Neuronal stem cell (in vitro differentiated cells): ENCODE data around the gene FOSL2.

ENCODE experiments used
- DNase-seq: peaks from one replicate; pipeline ENCODE4 v3.0.0-alpha.2; 2013; ENCODE audit warnings: low spot score
- H2AFZ ChIP-seq: one replicate; pipeline ENCODE4 v1.6.1; 2013; ENCODE audit warnings: mild to moderate bottlenecking, low read length, inconsistent platforms
- H2AK5ac ChIP-seq: 2 replicates; pipeline ENCODE4 v1.6.1; 2013; ENCODE audit warnings: low read depth, mild to moderate bottlenecking, inconsistent platforms, low read length, moderate library complexity, mixed read lengths
- H2BK120ac ChIP-seq: 2 replicates; pipeline ENCODE4 v1.6.1; 2013; ENCODE audit warnings: low read depth, mild to moderate bottlenecking, inconsistent platforms, low read length, moderate library complexity, mixed read lengths
- H2BK12ac ChIP-seq: one replicate; pipeline ENCODE4 v1.6.1; 2013; ENCODE audit warnings: low read length, inconsistent platforms
- H2BK15ac ChIP-seq: 2 replicates; pipeline ENCODE4 v1.6.1; 2013; ENCODE audit warnings: mild to moderate bottlenecking, low read length, inconsistent platforms, mixed read lengths
- H2BK5ac ChIP-seq: one replicate; pipeline ENCODE4 v1.6.1; 2013; ENCODE audit warnings: inconsistent platforms, mild to moderate bottlenecking, low read length, moderate library complexity
- H3K14ac ChIP-seq: one replicate; pipeline ENCODE4 v1.6.1; 2013; ENCODE audit warnings: low read length, inconsistent platforms
- H3K18ac ChIP-seq: 2 replicates; pipeline ENCODE4 v1.6.1; 2013; ENCODE audit warnings: low read length, inconsistent platforms
- H3K23ac ChIP-seq: 2 replicates; pipeline ENCODE4 v1.6.1; 2013; ENCODE audit warnings: low read depth, mild to moderate bottlenecking, mixed read lengths, low read length, inconsistent platforms; ENCODE audit not compliant: poor library complexity
- H3K27ac ChIP-seq: replicated peaks from 3 replicates; pipeline ENCODE4 v1.5.1; 2013; ENCODE audit warnings: low read length, inconsistent platforms
- H3K27me3 ChIP-seq, 3 experiments: 2 replicates each; pipeline ENCODE4 v1.6.1; 2013; ENCODE audit warnings: low read length in 3 of 3, mild to moderate bottlenecking in 2 of 3, inconsistent platforms in 1 of 3, low read depth in 1 of 3, mixed read lengths in 1 of 3, moderate library complexity in 1 of 3; ENCODE audit not compliant: control insufficient read depth in 3 of 3, insufficient read depth in 3 of 3
- H3K36me3 ChIP-seq, 2 donors: replicated peaks in 1 of 2; 2 replicates each; pipeline ENCODE4 v1.6.1; 2013; ENCODE audit warnings: low read length in 2 of 2; ENCODE audit not compliant: control insufficient read depth in 2 of 2, insufficient read depth in 2 of 2
- H3K4ac ChIP-seq: 2 replicates; pipeline ENCODE4 v1.6.1; 2013; ENCODE audit warnings: inconsistent platforms, mild to moderate bottlenecking, low read length, moderate library complexity
- H3K4me1 ChIP-seq, 2 donors: 1 replicate in 1 of 2; 2 replicates in 1 of 2; pipeline ENCODE4 v1.6.1; 2013; ENCODE audit warnings: low read length in 2 of 2, low read depth in 1 of 2; ENCODE audit not compliant: control insufficient read depth in 2 of 2, insufficient read depth in 1 of 2
- H3K4me2 ChIP-seq: one replicate; pipeline ENCODE4 v1.6.1; 2013; ENCODE audit warnings: mild to moderate bottlenecking, low read length, inconsistent platforms; ENCODE audit not compliant: insufficient read depth, poor library complexity, severe bottlenecking
- H3K4me3 ChIP-seq, 2 donors: 2 replicates each; pipeline ENCODE4 v1.5.1; 2013; ENCODE audit warnings: low read length in 2 of 2, mild to moderate bottlenecking in 2 of 2, inconsistent platforms in 1 of 2, moderate library complexity in 1 of 2
- H3K79me1 ChIP-seq: one replicate; pipeline ENCODE4 v1.6.1; 2013; ENCODE audit warnings: low read depth, mild to moderate bottlenecking, inconsistent platforms, low read length, moderate library complexity
- H3K9ac ChIP-seq: one replicate; pipeline ENCODE4 v1.6.1; 2013; ENCODE audit warnings: mild to moderate bottlenecking, low read depth, low read length, inconsistent platforms; ENCODE audit not compliant: poor library complexity
- H3K9me3 ChIP-seq, 2 donors: replicated peaks in 1 of 2; 2 replicates each; pipeline versions ENCODE3 to v1.6.1; 2013; ENCODE audit warnings: low read length in 2 of 2, mild to moderate bottlenecking in 2 of 2, inconsistent platforms in 1 of 2, low read depth in 1 of 2, mixed read lengths in 1 of 2, moderate library complexity in 1 of 2; ENCODE audit not compliant: control insufficient read depth in 2 of 2, insufficient read depth in 1 of 2
- H4K8ac ChIP-seq: one replicate; pipeline ENCODE4 v1.6.1; 2013; ENCODE audit warnings: low read depth, mild to moderate bottlenecking, inconsistent platforms, low read length, moderate library complexity
- H4K91ac ChIP-seq: one replicate; pipeline ENCODE4 v1.6.1; 2013; ENCODE audit warnings: low read length, low read depth, mild to moderate bottlenecking, inconsistent platforms; ENCODE audit not compliant: poor library complexity
- WGBS, 2 donors: extraction: QIAGEN DNeasy Blood & Tissue Kit; methylation state at CpG; one replicate each; pipeline ENCODE4 v1.1.7; 2013; ENCODE audit warnings: missing lambda C conversion rate in 2 of 2, mixed read lengths in 1 of 2; ENCODE audit not compliant: insufficient read length in 2 of 2, insufficient replicate concordance in 1 of 2; ENCODE audit errors: extremely low coverage in 2 of 2; 5-methylcytosine and 5-hydroxymethylcytosine counted together

Gene FOSL2

GRCh38 chr2:28399956-28400355 is 7.3 kb downstream of the FOSL2 start:
- Histone ChIP-seq H3K9me3 (peaks cover 0 to 1% of the 10 kb centered on the region in 2 donors), H3K9ac (no peak overlapping the region), H2AK5ac (no peak overlapping the region), H3K4me2 (no peak overlapping the region), H3K23ac (no peak overlapping the region), H3K79me1 (peaks cover 6% of the 10 kb centered on the region), H3K18ac (no peak overlapping the region), H4K8ac (no peak overlapping the region), H3K14ac (no peak overlapping the region), H4K91ac (no peak overlapping the region), H2AFZ (peak overlapping the region; percentile 15), H2BK120ac (no peak overlapping the region), H2BK12ac (no peak overlapping the region), H2BK15ac (no peak overlapping the region), H3K27me3 (no peaks in the 10 kb centered on the region), H3K4me3 (no peak overlapping the region), H3K36me3 (peaks cover 12% of the 10 kb centered on the region in 2 donors), H3K4me1 (peaks cover 25 to 26% of the 10 kb centered on the region in 2 donors), H3K4ac (no peak overlapping the region), H2BK5ac (no peak overlapping the region), H3K27ac (no peak overlapping the region)
- DNase-seq, result no peak
- no CpG with 5 or more reads among the region's 6 CpGs for WGBS, 2 donors

DNA sequence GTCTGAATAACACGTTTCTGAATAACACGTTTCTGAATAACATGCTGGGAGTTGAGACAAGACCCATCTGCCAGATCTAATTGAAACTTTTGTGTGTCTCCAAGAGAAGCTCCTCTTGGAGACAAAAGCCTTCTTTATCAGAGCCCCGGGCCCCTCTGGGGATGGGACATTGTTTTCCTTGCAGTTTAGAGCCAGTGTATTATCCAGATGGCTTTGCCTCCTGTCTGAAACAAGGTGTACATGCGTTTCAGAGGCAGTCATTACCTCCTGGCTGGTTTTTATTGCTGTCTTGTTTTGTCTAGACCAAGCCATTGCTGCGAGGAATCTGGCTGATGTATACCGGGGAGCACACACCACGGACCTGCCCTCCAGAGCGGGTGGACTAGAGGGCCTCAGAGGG is 7.8 kb downstream of the FOSL2 start:
- no peak overlapping the region for H4K8ac ChIP-seq
- no peak overlapping the region for H2BK12ac ChIP-seq
- H3K9me3 ChIP-seq, result peaks cover 0 to 1% of the 10 kb centered on the region in 2 donors
- peaks cover 6% of the 10 kb centered on the region for H3K79me1 ChIP-seq
- no peak overlapping the region for H3K9ac ChIP-seq
- no peak overlapping the region for H2BK15ac ChIP-seq
- H3K27ac ChIP-seq, result no peak overlapping the region
- H3K4me3 ChIP-seq, result no peak overlapping the region
- DNase-seq, result no peak
- no peaks in the 10 kb centered on the region for H3K27me3 ChIP-seq
- H3K36me3 ChIP-seq, result peaks cover 17% of the 10 kb centered on the region in 2 donors
- no peak overlapping the region for H3K4me2 ChIP-seq
- no peak overlapping the region for H3K23ac ChIP-seq
- WGBS, 2 donors, result no CpG with 5 or more reads among the region's 8 CpGs
- H2AFZ ChIP-seq, result peak overlapping the region; percentile 15
- no peak overlapping the region for H3K18ac ChIP-seq
- H3K4ac ChIP-seq, result no peak overlapping the region
- no peak overlapping the region for H2BK120ac ChIP-seq
- peaks cover 21 to 22% of the 10 kb centered on the region in 2 donors for H3K4me1 ChIP-seq
- H2BK5ac ChIP-seq, result no peak overlapping the region
- H3K14ac ChIP-seq, result no peak overlapping the region
- H2AK5ac ChIP-seq, result no peak overlapping the region
- no peak overlapping the region for H4K91ac ChIP-seq

GRCh38 chr2:28400921-28401320 is 8.3 kb downstream of the FOSL2 start:
- WGBS, 2 donors, result no CpG with 5 or more reads among the region's 1 CpG
- no peak overlapping the region for H3K27ac ChIP-seq

DNA sequence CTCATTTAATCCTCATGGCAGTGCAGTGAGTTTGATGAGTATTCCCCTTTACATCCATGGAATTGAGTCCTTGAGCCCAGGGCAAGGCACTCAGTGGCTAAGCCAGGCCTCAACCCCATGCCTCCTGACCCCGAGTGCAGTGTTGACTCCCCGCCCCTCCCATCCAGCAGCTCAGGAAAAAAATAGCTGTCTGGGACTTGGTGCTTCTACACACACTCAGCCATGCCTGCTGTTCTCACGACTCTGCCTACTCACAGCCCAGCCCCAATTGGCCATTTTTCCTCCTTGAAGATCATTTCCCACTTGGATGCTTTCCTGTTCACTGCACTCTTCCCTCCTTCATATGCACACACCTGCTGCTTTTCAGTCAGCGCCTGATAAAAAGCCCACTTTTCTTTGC is 8.8 kb downstream of the FOSL2 start:
- Histone ChIP-seq H3K4me1 (peaks cover 12 to 18% of the 10 kb centered on the region in 2 donors), H3K9me3 (peaks cover 0 to 1% of the 10 kb centered on the region in 2 donors), H3K4me2 (no peak overlapping the region), H3K79me1 (peaks cover 6% of the 10 kb centered on the region), H4K8ac (no peak overlapping the region), H3K4me3 (no peak overlapping the region), H3K36me3 (peaks cover 24% of the 10 kb centered on the region in 2 donors), H2BK120ac (no peak overlapping the region), H2BK12ac (no peak overlapping the region), H3K27ac (no peak overlapping the region), H3K27me3 (no peaks in the 10 kb centered on the region), H3K9ac (no peak overlapping the region), H3K4ac (no peak overlapping the region), H2BK5ac (no peak overlapping the region), H3K23ac (no peak overlapping the region), H3K18ac (no peak overlapping the region), H3K14ac (no peak overlapping the region), H2AK5ac (no peak overlapping the region), H2BK15ac (no peak overlapping the region), H4K91ac (no peak overlapping the region), H2AFZ (no peak overlapping the region)
- no peak for DNase-seq
- WGBS, 2 donors, result no CpG with 5 or more reads among the region's 4 CpGs

More at GRCh38 chr2:28400921-28401320, 8.3 kb downstream of the FOSL2 start:
- no peak overlapping the region for H2BK15ac ChIP-seq
- H3K9ac ChIP-seq, result no peak overlapping the region
- no peak overlapping the region for H3K14ac ChIP-seq
- H2BK5ac ChIP-seq, result no peak overlapping the region
- H2BK120ac ChIP-seq, result no peak overlapping the region
- no peak overlapping the region for H3K18ac ChIP-seq
- H2AFZ ChIP-seq, result no peak overlapping the region
- DNase-seq, result no peak
- H3K4me2 ChIP-seq, result no peak overlapping the region
- peaks cover 16 to 21% of the 10 kb centered on the region in 2 donors for H3K4me1 ChIP-seq
- no peaks in the 10 kb centered on the region for H3K27me3 ChIP-seq
- no peak overlapping the region for H2AK5ac ChIP-seq
- H2BK12ac ChIP-seq, result no peak overlapping the region
- H3K36me3 ChIP-seq, result peaks cover 21 to 22% of the 10 kb centered on the region in 2 donors
- H3K4me3 ChIP-seq, result no peak overlapping the region
- H3K9me3 ChIP-seq, result peaks cover 0 to 1% of the 10 kb centered on the region in 2 donors
- H3K4ac ChIP-seq, result no peak overlapping the region
- H3K79me1 ChIP-seq, result peaks cover 6% of the 10 kb centered on the region
- H4K8ac ChIP-seq, result no peak overlapping the region
- H3K23ac ChIP-seq, result no peak overlapping the region
- no peak overlapping the region for H4K91ac ChIP-seq
